GM10847 (cell line): ENCODE measurements around the gene SYT12.

Experiments
- POLR2A ChIP-seq: IDR thresholded peaks from 2 replicates; pipeline ENCODE4 v1.6.1; 2011; ENCODE audit not compliant: insufficient read length; ENCODE audit errors: extremely low read depth

Gene SYT12

GRCh38 chr11:66986178-66986545 lies 36.8 kb upstream of the SYT12 start:
- no peak for TF ChIP-seq POLR2A

- TF ChIP-seq POLR2A: no peak
These were observed 35.7 kb upstream of the SYT12 start for GRCh38 chr11:66987158-66987620.

GRCh38 chr11:66987924-66988637 lies 34.9 kb upstream of the SYT12 start:
- no peak for TF ChIP-seq POLR2A

DNA sequence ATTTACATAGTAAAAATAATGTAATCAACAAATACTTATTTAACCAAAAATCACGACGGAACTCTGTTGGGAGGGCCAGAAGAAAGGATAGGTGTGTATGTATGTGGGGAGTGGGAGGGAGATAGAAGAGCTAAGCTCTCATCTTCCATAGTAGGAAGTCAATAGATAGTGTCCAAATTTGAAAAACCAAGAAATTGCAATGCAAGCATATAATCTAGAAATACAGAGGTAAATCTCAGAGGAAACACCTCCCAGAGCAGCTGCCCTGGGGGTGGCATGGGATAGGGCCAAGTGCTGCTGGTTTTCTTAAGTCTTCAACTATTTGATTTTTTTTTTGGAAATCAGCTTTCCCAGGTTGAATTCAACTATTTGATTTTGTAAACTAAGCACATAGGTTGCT lies 30.9 kb upstream of the SYT12 start:
- TF ChIP-seq POLR2A: no peak

DNA sequence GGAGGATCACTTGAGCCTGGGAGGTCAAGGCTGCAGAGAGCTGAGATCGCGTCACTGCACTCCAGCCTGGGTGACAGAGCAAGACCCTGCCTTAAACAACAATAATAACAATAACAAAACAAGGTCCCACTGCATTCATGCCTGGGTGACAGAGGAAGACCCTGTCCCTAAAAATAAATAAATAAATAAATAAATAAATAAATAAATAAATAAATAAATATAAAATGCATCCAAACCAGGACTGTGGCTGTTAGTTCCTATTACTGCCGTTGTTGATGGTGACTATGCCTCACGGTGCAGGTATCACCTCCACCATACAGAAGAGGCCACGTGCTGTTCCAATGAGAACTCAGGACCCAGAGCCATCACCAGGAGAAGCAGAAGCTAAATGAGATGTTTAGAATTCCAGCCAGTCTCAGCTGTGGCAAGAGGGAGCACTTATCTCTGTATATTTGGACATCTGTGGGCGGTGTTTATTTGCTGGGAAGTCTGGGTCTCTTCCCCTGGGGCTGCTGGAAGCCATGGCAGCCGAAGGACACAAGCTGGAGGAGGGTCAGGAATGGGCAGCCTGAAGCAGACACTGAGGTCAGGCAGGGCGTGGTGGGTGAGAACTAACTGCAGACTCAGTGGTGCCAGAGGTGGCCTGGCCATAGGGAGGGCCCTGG lies 26.2 kb upstream of the SYT12 start:
- TF ChIP-seq POLR2A: no peak

DNA sequence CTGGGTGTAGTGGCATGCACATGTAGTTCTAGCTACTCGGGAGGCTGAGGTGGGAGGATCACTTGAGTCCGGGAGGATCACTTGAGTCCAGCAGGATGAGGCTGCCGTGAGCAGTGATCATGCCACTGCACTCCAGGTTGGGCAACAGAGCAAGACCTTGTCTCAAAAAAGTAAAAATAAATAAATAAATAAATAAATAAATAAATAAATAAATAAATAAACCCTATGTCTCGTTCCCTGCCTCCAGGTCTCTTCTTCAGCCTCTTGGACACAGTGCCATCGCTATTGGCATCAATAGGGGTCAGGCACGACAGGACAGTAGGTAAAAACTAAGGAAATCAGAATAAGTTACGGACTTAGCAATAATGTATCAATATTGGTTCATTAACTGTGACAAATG lies 23.4 kb upstream of the SYT12 start:
- TF ChIP-seq POLR2A: no peak

DNA sequence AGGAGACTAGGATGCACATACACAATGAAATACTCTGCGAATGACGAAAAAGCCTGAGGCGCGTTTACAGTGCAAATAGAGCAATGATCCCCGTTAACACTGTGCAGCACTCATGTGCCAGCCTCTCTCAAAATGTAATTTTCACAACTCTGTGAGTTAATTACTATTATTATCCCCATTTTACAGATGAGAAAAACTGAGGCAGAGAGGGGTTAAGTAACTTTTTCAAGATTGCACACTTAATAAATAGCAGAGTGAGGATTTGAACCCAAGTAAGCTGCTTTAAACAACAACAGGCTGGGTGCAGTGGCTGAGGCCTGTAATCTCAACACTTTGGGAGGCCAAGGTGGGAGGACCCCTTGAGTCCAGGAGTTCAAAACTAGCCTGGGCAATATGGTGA lies 21.6 kb upstream of the SYT12 start:
- TF ChIP-seq POLR2A: no peak

DNA sequence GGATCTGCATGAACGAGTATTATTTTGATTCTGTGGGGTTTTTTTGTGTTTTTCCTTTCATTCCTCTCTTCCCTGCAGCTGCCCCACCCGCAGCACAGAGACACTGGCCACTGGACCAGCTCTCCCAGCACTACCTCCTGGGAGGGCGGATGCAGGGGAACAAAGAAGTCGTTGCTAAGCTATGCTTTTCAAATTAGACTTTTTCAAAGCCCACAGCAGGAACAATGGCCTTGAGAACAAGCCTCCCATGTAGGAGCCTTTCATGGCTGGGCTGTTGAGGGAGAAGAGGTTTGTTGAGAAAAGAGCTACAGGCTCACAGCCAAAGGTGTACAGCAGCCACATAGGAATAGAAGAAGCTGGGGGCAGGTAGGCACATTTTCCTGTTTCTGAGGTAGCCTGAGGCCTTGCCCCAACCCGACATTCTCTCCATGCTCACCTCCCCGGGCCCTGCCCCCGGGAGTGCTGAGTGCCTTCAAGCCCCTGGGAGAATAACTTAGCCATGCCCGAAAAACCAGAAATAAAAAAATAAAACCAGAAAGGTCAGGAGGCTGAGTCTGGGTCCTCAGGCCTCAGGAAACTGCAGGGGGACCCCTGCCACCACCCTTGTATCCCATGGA lies 20.5 kb upstream of the SYT12 start:
- no peak for TF ChIP-seq POLR2A

- TF ChIP-seq POLR2A: no peak
These were observed 20.0 kb upstream of the SYT12 start for GRCh38 chr11:67002921-67003411.

- no peak for TF ChIP-seq POLR2A
These were observed 16.7 kb upstream of the SYT12 start for GRCh38 chr11:67006029-67006884.

- TF ChIP-seq POLR2A: no peak
These were observed 15.8 kb upstream of the SYT12 start for GRCh38 chr11:67007126-67007525.

- no peak for TF ChIP-seq POLR2A
These were observed 12.5 kb upstream of the SYT12 start for GRCh38 chr11:67010296-67010905.

DNA sequence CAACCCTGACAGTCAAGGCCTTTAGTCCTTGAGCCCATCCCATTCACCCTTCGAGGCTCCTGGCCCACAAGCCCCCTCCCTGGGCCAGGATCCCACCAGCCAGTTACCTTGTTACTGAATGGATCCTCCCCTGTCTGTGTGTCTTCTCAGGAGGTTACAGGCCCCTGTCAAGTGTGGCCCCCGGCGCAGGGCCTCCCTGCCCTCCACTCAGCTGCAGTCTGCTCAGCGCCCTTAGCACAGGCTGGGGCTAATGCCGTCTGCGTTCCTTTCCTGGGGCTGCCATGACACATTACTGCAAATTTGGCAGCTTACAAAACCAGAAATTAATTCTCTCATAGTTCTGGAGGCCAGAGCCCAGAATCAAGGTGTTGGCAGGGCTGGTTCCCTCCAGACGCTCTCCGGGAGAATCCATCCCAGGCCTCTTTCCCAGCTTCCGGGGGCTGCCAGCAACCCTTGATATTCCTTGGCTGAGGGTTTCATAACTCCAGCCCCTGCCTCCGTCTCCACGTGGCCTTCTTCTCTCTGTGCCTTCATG lies 9.4 kb upstream of the SYT12 start:
- TF ChIP-seq POLR2A: no peak

DNA sequence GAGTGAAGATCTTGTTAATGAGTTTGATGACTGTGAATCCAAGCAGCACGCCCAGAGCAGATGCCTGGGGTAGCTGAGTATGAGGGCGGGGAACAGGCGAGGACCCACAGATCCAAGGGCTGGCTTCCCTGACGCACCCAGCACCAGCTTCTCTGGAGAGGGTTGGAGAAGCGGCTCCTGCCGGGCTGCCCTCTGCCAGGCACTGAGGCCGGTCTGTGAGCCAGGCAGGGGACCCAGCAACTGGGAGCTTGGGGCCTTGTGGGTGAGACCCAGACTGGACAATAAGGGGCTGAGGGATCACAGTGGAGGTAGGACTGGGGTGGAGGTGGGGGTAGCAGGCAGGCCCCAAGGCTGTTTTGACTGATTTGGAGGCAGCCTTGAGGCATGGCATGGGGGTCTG lies 8.6 kb upstream of the SYT12 start:
- no peak for TF ChIP-seq POLR2A

GRCh38 chr11:67015048-67015447 lies 7.9 kb upstream of the SYT12 start:
- TF ChIP-seq POLR2A: no peak
